Trophoblast cell (in vitro differentiated cells and primary cell): ENCODE measurements around the gene CENPN.

Source experiments
- DNase-seq, 2 donors: peaks; one replicate each; pipeline ENCODE4 v3.0.0-alpha.2; 2016
- H2AFZ ChIP-seq: 2 replicates; pipeline ENCODE4 v1.6.1; 2013; ENCODE audit warnings: low read length, moderate library complexity, mild to moderate bottlenecking; ENCODE audit not compliant: insufficient read depth, poor library complexity
- H2AK5ac ChIP-seq: 2 replicates; pipeline ENCODE4 v1.6.1; 2013; ENCODE audit warnings: mild to moderate bottlenecking, low read length
- H2BK120ac ChIP-seq: 2 replicates; pipeline ENCODE4 v1.6.1; 2013; ENCODE audit warnings: low read length, mild to moderate bottlenecking, moderate library complexity; ENCODE audit not compliant: insufficient read depth, poor library complexity
- H2BK12ac ChIP-seq: 2 replicates; pipeline ENCODE4 v1.6.1; 2013; ENCODE audit warnings: mild to moderate bottlenecking, low read length, moderate library complexity
- H2BK5ac ChIP-seq: 2 replicates; pipeline ENCODE4 v1.6.1; 2013; ENCODE audit warnings: low read length, low read depth, moderate library complexity, mild to moderate bottlenecking; ENCODE audit not compliant: poor library complexity
- H3K14ac ChIP-seq: 2 replicates; pipeline ENCODE4 v1.6.1; 2013; ENCODE audit warnings: mild to moderate bottlenecking, low read length
- H3K18ac ChIP-seq: 2 replicates; pipeline ENCODE4 v1.6.1; 2013; ENCODE audit warnings: mild to moderate bottlenecking, low read length
- H3K23ac ChIP-seq: 2 replicates; pipeline ENCODE4 v1.6.1; 2013; ENCODE audit warnings: low read length
- H3K27ac ChIP-seq: 2 replicates; pipeline ENCODE4 v1.5.1; 2013; ENCODE audit warnings: low read depth, mild to moderate bottlenecking, inconsistent platforms, low read length, moderate library complexity
- H3K27me3 ChIP-seq: 2 replicates; pipeline ENCODE4 v1.6.1; 2013; ENCODE audit warnings: inconsistent platforms, mild to moderate bottlenecking, low read length, moderate library complexity; ENCODE audit not compliant: insufficient read depth
- H3K36me3 ChIP-seq, 2 experiments: 1 replicate in 1 of 2; 2 replicates in 1 of 2; pipeline ENCODE4 v1.6.1; 2013; ENCODE audit warnings: low read length in 2 of 2, mild to moderate bottlenecking in 2 of 2, moderate library complexity in 1 of 2; ENCODE audit not compliant: insufficient read depth in 2 of 2, control insufficient read depth in 1 of 2
- H3K4ac ChIP-seq: 2 replicates; pipeline ENCODE4 v1.6.1; 2013; ENCODE audit warnings: low read depth, mild to moderate bottlenecking, low read length, moderate library complexity
- H3K4me1 ChIP-seq, 2 experiments: 1 replicate in 1 of 2; 2 replicates in 1 of 2; pipeline ENCODE4 v1.6.1; 2013; ENCODE audit warnings: low read length in 2 of 2, mild to moderate bottlenecking in 2 of 2, moderate library complexity in 1 of 2; ENCODE audit not compliant: insufficient read depth in 2 of 2, control insufficient read depth in 1 of 2
- H3K4me2 ChIP-seq: 2 replicates; pipeline ENCODE4 v1.6.1; 2013; ENCODE audit warnings: inconsistent platforms, mild to moderate bottlenecking, low read length, moderate library complexity
- H3K4me3 ChIP-seq: 2 replicates; pipeline ENCODE4 v1.5.1; 2013; ENCODE audit warnings: mild to moderate bottlenecking, low read depth, low read length, inconsistent platforms
- H3K79me1 ChIP-seq: one replicate; pipeline ENCODE4 v1.6.1; 2013; ENCODE audit warnings: low read length
- H3K79me2 ChIP-seq: 2 replicates; pipeline ENCODE4 v1.6.1; 2013; ENCODE audit warnings: low read length, mild to moderate bottlenecking; ENCODE audit not compliant: control insufficient read depth, insufficient read depth, poor library complexity
- H3K9ac ChIP-seq: 2 replicates; pipeline ENCODE4 v1.6.1; 2013; ENCODE audit warnings: mild to moderate bottlenecking, low read length
- H3K9me3 ChIP-seq: 2 replicates; pipeline ENCODE4 v1.6.1; 2013; ENCODE audit warnings: low read depth, mild to moderate bottlenecking, control low read depth, inconsistent platforms, low read length; ENCODE audit not compliant: insufficient read depth
- H4K12ac ChIP-seq: 2 replicates; pipeline ENCODE4 v1.6.1; 2013; ENCODE audit warnings: low read depth, mild to moderate bottlenecking, low read length, moderate library complexity
- H4K8ac ChIP-seq: 2 replicates; pipeline ENCODE4 v1.6.1; 2013; ENCODE audit warnings: low read depth, mild to moderate bottlenecking, low read length, moderate library complexity
- H4K91ac ChIP-seq: one replicate; pipeline ENCODE4 v1.6.1; 2013; ENCODE audit warnings: low read depth, mild to moderate bottlenecking, low read length, moderate library complexity
- WGBS: extraction: QIAGEN DNeasy Blood & Tissue Kit; methylation state at CpG from one replicate; pipeline ENCODE4 v1.1.7; 2013; ENCODE audit warnings: missing lambda C conversion rate; ENCODE audit not compliant: insufficient read length, insufficient coverage; ENCODE audit errors: extremely low coverage; 5-methylcytosine and 5-hydroxymethylcytosine counted together

Gene CENPN

DNA sequence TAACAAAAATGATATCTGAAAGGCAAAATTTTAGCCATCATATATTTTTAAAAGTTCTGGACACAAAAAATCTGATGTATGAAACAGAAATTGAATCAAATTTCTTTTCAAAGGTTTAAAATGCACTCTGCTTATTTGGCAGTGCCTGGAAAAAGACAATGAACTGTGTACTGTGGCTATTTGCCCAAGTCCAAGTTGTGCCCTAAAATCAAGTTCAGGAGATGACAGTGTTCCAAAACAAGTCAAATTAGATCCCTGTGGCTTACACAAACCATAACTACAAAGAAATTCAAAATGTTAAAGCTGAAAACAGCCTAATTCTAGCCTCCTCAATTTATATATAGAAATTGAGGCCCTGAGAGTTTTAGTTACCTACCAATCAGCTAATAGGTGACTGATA lies 25.9 kb upstream of the CENPN start:
- Histone ChIP-seq H2BK12ac (no peak overlapping the region), H3K9ac (no peak overlapping the region), H3K18ac (no peak overlapping the region), H4K91ac (no peak overlapping the region), H3K27me3 (no peaks in the 10 kb centered on the region), H3K4ac (no peak overlapping the region), H2BK5ac (no peak overlapping the region), H3K27ac (no peak overlapping the region), H3K79me1 (no peaks in the 10 kb centered on the region), H4K12ac (no peak overlapping the region), H2AK5ac (no peak overlapping the region), H3K23ac (no peak overlapping the region), H3K4me3 (no peak overlapping the region), H3K14ac (no peak overlapping the region), H3K4me2 (no peak overlapping the region), H3K4me1 (peaks cover 3% of the 10 kb centered on the region in 2 experiments), H3K79me2 (no peaks in the 10 kb centered on the region), H2BK120ac (no peak overlapping the region), H3K9me3 (no peaks in the 10 kb centered on the region), H2AFZ (no peak overlapping the region), H4K8ac (no peak overlapping the region), H3K36me3 (peaks cover 6 to 9% of the 10 kb centered on the region in 2 experiments)
- no peak for DNase-seq

- Histone ChIP-seq H2AFZ (no peak overlapping the region), H2BK5ac (no peak overlapping the region), H3K9me3 (no peaks in the 10 kb centered on the region), H3K14ac (no peak overlapping the region), H2AK5ac (no peak overlapping the region), H3K4me1 (peaks cover 3 to 6% of the 10 kb centered on the region in 2 experiments), H2BK120ac (no peak overlapping the region), H3K18ac (no peak overlapping the region), H3K79me2 (no peaks in the 10 kb centered on the region), H4K91ac (no peak overlapping the region), H3K27me3 (no peaks in the 10 kb centered on the region), H3K4ac (no peak overlapping the region), H3K79me1 (no peaks in the 10 kb centered on the region), H3K36me3 (peaks cover 6 to 9% of the 10 kb centered on the region in 2 experiments), H2BK12ac (no peak overlapping the region), H4K12ac (no peak overlapping the region), H3K9ac (no peak overlapping the region), H3K4me3 (no peak overlapping the region), H3K23ac (no peak overlapping the region), H3K27ac (no peak overlapping the region), H4K8ac (no peak overlapping the region), H3K4me2 (no peak overlapping the region)
- no peak for DNase-seq
- no CpG with 5 or more reads among the region's 4 CpGs for WGBS
Observed at GRCh38 chr16:80982646-80983045, 24.4 kb upstream of the CENPN start.

DNA sequence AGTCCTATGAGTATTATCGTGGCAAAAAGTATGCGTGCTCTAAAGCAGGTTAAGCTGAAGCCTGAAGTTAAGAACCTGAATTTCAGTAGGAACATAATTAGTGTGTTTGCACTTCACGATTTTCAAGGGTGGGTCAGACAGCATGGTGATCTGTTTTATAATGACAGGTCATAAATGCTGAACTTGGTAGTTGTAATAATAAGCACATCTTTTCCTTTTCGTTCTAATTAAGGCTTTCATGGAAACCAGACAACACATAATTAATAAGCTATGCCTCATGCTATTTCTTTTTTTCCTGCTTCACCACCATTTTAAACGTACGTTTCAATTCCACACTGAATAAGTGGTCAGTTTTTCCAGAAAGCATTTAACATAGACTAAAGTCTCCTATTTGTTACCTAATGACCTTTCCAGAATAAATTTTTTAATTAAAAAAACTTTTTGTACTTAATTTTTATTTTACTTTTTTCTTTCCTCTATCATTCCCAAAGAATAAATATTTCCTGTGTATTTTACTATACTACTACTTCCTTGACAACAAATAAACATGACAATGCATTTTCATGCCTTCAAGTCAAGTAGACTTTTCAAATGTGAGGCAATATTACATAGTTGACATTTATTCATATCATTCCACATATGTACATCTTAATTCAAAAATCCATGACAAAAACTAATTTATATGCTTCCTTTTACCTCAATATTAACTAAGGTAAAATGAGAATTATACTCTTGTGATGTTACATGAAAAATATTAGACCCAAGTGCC lies 22.7 kb upstream of the CENPN start:
- no peak overlapping the region for H3K4me2 ChIP-seq
- no peaks in the 10 kb centered on the region for H3K9me3 ChIP-seq
- no CpG with 5 or more reads among the region's 6 CpGs for WGBS

DNA sequence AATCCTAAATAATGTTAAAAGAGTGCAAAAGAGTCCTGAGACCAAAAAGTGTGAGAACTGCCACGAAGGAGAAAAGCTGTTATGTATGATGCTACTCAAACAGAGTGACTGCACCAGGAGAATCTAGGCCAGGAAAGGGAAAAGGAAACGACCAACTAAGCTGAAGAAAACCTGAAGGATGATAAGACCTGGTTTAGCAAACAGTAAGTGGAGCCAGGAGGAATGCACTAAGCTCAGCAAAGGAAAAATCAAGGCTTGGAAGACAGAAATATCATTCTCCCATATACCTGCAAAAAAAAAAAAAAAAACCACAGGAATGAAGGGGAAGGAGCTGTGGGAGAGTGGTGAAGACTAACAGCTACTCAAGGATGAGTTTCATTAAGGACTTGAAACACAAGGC lies 21.4 kb upstream of the CENPN start:
- Histone ChIP-seq H3K79me2 (no peaks in the 10 kb centered on the region), H2AFZ (no peak overlapping the region), H3K27ac (no peak overlapping the region), H3K4me2 (no peak overlapping the region), H3K4me3 (no peak overlapping the region), H2BK120ac (no peak overlapping the region), H3K18ac (no peak overlapping the region), H4K91ac (no peak overlapping the region), H3K79me1 (no peaks in the 10 kb centered on the region), H3K4me1 (peaks cover 4 to 6% of the 10 kb centered on the region in 2 experiments), H3K9me3 (no peaks in the 10 kb centered on the region), H2AK5ac (no peak overlapping the region), H2BK5ac (no peak overlapping the region), H3K14ac (no peak overlapping the region), H3K36me3 (peaks cover under 1 to 4% of the 10 kb centered on the region in 2 experiments), H2BK12ac (no peak overlapping the region), H4K12ac (no peak overlapping the region), H3K27me3 (no peaks in the 10 kb centered on the region), H4K8ac (no peak overlapping the region), H3K23ac (no peak overlapping the region), H3K4ac (no peak overlapping the region), H3K9ac (no peak overlapping the region)
- WGBS, result no CpG with 5 or more reads among the region's 2 CpGs
- no peak for DNase-seq

More for the DNA sequence above, 22.7 kb upstream of the CENPN start:
- Histone ChIP-seq H2BK120ac (no peak overlapping the region), H4K12ac (no peak overlapping the region), H3K18ac (no peak overlapping the region), H4K8ac (no peak overlapping the region), H3K14ac (no peak overlapping the region), H2BK12ac (no peak overlapping the region), H2AK5ac (no peak overlapping the region), H3K27me3 (no peaks in the 10 kb centered on the region), H3K4me1 (peaks cover 3 to 6% of the 10 kb centered on the region in 2 experiments), H2BK5ac (no peak overlapping the region), H3K79me2 (no peaks in the 10 kb centered on the region), H3K27ac (no peak overlapping the region), H3K4me3 (no peak overlapping the region), H4K91ac (no peak overlapping the region), H3K79me1 (no peaks in the 10 kb centered on the region), H2AFZ (no peak overlapping the region), H3K23ac (no peak overlapping the region), H3K4ac (no peak overlapping the region), H3K36me3 (peaks cover 6 to 9% of the 10 kb centered on the region in 2 experiments), H3K9ac (no peak overlapping the region)
- DNase-seq, result peak in 1 of 2 donors; percentile 31
